AG04449 (cell line): ENCODE data around the gene SEMA5A.

Experiments used
- CTCF ChIA-PET: fragments of 350-600 bp; formaldehyde crosslinking; extraction: SDS; loops from one replicate; lab custom pipeline; 2021; ENCODE audit warnings: antibody characterized with exemption; lab: Yijun Ruan, JAX
- POLR2A ChIA-PET: fragments of 400-600, 350-600 bp; formaldehyde crosslinking; extraction: SDS; loops from one replicate; lab custom pipeline; 2020; ENCODE audit warnings: antibody characterized with exemption, inconsistent platforms; lab: Yijun Ruan, JAX
- DNase-seq: peaks from one replicate; pipeline ENCODE4 v3.0.0-alpha.2; 2010; ENCODE audit warnings: low read depth, low spot score
- H3K4me3 ChIP-seq: 2 replicates; pipeline ENCODE4 v1.5.1; 2011; ENCODE audit warnings: low read depth, mild to moderate bottlenecking, control low read depth, low read length
- TF ChIP-seq, protein P1 (sequence below): IDR thresholded peaks from one replicate; pipeline ENCODE4 v1.5.1; 2011; ENCODE audit warnings: mild to moderate bottlenecking, moderate library complexity, low read length, control low read depth, inconsistent platforms; ENCODE audit not compliant: insufficient read depth; ENCODE audit errors: missing control alignments

Gene SEMA5A

DNA sequence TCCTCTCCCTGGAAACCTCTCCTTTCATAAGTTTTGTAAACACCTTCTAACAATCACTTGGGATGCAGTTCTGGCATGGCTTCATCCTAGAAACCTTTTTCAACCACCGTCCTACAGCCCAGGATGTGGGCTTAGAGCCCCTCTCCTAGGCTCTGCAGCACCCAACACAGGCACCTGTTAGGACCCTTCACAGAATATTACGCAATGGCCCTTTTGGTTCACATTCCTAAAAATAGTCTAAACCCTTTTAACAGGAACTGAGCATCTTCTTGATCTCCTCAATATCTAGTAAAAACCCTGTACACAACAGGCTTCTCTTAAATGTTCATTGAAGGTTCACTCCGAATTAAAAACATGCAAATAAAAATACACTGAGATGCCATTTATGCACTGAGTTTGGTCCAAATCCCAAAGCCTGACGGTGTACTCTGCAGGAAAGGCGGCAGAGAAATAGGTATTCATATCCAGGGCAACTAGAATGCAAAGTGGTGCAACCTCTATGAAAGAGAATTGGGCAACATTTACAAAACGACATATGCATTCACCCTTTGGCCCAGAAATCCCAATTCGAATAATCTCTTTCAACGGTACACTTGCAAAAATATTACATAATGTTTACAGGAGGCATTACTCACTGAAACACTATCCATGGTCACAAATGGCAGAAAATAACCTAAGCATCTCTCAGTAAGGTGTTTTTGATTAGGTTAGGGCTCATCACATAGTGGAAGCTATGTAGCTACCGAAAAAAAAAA lies 169.3 kb downstream of the SEMA5A start:
- TF ChIP-seq, protein P1, sequence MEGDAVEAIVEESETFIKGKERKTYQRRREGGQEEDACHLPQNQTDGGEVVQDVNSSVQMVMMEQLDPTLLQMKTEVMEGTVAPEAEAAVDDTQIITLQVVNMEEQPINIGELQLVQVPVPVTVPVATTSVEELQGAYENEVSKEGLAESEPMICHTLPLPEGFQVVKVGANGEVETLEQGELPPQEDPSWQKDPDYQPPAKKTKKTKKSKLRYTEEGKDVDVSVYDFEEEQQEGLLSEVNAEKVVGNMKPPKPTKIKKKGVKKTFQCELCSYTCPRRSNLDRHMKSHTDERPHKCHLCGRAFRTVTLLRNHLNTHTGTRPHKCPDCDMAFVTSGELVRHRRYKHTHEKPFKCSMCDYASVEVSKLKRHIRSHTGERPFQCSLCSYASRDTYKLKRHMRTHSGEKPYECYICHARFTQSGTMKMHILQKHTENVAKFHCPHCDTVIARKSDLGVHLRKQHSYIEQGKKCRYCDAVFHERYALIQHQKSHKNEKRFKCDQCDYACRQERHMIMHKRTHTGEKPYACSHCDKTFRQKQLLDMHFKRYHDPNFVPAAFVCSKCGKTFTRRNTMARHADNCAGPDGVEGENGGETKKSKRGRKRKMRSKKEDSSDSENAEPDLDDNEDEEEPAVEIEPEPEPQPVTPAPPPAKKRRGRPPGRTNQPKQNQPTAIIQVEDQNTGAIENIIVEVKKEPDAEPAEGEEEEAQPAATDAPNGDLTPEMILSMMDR = no peak
- DNase-seq = no peak
- H3K4me3 ChIP-seq = no peak overlapping the region
- CTCF ChIA-PET = no interaction called here
- POLR2A ChIA-PET = interaction anchor here (0.7 kb wide), 1 partner anchor 11 kb away, joined by 4 read pairs; no protein-coding TSS in a partner anchor

GRCh38 chr5:9375756-9376155 lies 170.1 kb downstream of the SEMA5A start:
- POLR2A ChIA-PET = no interaction called here

GRCh38 chr5:9374025-9374424 lies 171.8 kb downstream of the SEMA5A start:
- TF ChIP-seq, protein P1 = no peak
- POLR2A ChIA-PET = no interaction called here
- CTCF ChIA-PET = no interaction called here
- H3K4me3 ChIP-seq = no peak overlapping the region
- DNase-seq = no peak

More at GRCh38 chr5:9375756-9376155, 170.1 kb downstream of the SEMA5A start:
- H3K4me3 ChIP-seq = no peak overlapping the region
- no peak for DNase-seq
- CTCF ChIA-PET = no interaction called here
- TF ChIP-seq, protein P1 = no peak

DNA sequence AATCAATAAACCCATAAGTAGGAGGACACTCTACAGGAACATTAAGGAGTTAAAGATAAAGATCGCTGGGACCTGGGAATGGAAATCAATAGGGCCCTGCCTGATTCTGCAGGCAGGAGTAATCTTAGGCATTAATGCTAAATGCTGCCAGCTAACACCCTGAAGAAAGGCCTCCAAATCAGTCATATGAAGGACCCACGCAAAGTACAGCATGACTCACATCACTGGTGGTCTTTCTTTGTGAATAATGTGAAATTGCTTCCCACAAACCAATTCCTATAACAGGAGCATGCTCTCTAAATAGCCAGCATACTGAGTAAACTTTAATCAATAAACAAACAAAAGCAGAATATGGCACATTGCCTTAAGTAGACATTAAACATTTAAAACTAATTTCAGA lies 172.3 kb downstream of the SEMA5A start:
- no peak for DNase-seq
- ChIA-PET CTCF (no interaction called here), POLR2A (no interaction called here)
- TF ChIP-seq, protein P1 = no peak
- H3K4me3 ChIP-seq = no peak overlapping the region

DNA sequence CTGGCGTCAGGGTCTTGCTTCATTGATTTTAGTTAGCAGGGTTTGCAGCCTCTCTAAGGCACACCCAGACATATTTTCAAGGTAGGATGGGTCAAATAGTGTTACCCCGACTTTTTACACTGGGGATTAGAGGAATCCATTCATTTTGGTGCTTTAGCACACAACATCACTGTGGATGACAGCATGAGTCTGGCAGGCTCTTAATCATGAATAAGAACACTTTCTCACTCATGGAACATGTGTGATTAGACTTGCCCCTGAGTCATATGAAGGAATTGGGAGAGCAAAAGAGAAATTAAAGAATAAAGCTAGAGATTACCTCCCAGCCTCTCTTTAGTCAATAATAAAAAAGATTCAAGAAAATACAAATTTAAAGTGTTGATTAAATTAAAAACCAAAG lies 175.6 kb downstream of the SEMA5A start:
- TF ChIP-seq, protein P1 = no peak
- ChIA-PET CTCF (interaction anchor here (0.7 kb wide), 1 partner anchor 143 kb away, joined by 3 read pairs; no protein-coding TSS in a partner anchor), POLR2A (no interaction called here)
- no peak for DNase-seq
- H3K4me3 ChIP-seq = no peak overlapping the region

GRCh38 chr5:9365512-9365911 lies 180.4 kb downstream of the SEMA5A start:
- ChIA-PET POLR2A (interaction anchor here (0.6 kb wide), 1 partner anchor 11 kb away, joined by 4 read pairs; no protein-coding TSS in a partner anchor), CTCF (interaction anchor here (0.8 to 2.3 kb wide), 2 partner anchors 15 to 21 kb away, joined by 3 to 6 read pairs; no protein-coding TSS in a partner anchor)
- no peak for DNase-seq
- TF ChIP-seq, protein P1 = no peak
- H3K4me3 ChIP-seq = no peak overlapping the region
